OCI-LY3 (cell line): ENCODE data around the gene TFPI.

Source experiments
- EZH2phosphoT487 ChIP-seq: fragments of 200-600 bp; shearing (Covaris generic); IDR thresholded peaks from 2 replicates; pipeline ENCODE4 v1.6.1; 2018; ENCODE audit warnings: antibody characterized with exemption, mixed run types, low read depth
- TF ChIP-seq, protein P1 (sequence below): fragments of 200-600, 300-600 bp; sonication (generic); IDR thresholded peaks from 2 replicates; pipeline ENCODE4 v1.5.1; 2014; ENCODE audit warnings: antibody characterized with exemption, low read length, low read depth

DNA sequence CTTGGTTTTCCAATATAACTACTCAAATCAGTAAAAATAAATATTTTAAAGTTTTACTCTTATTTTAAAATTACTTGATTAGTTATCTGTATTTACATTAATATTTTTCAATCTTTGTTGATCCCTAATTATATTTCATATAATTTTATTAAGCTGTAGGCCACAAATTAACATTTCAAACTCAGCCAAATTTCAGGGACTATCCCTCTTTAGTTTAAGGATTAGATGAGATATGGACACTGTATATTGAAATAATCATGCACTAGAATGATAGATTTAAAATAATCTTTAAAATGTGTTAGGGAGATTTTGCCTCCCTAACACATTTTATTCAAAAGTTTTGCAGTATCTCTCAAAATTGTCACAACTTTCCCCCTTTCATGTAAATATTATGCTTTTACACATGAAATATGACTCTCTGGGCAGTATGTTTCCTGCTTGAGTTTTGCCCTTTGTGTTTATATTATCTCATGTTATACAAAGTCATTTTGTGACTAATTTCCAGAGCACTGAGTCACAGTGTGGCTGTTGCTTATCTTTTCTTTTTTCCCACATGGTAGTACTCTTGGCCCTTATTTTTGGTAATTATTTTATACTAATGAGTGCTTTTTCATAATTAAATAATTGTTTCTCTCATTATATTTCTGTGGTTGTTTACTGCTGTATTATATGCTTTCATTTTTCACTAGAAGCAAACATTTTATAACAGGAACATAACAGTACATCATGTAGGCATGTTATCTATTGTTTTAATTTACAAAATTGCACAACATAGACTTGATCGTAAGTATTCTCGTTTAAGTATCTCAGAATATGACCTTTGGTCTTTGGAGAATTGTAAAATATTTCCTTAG lies 1.2 kb downstream of the TFPI start:
- TF ChIP-seq, protein P1, sequence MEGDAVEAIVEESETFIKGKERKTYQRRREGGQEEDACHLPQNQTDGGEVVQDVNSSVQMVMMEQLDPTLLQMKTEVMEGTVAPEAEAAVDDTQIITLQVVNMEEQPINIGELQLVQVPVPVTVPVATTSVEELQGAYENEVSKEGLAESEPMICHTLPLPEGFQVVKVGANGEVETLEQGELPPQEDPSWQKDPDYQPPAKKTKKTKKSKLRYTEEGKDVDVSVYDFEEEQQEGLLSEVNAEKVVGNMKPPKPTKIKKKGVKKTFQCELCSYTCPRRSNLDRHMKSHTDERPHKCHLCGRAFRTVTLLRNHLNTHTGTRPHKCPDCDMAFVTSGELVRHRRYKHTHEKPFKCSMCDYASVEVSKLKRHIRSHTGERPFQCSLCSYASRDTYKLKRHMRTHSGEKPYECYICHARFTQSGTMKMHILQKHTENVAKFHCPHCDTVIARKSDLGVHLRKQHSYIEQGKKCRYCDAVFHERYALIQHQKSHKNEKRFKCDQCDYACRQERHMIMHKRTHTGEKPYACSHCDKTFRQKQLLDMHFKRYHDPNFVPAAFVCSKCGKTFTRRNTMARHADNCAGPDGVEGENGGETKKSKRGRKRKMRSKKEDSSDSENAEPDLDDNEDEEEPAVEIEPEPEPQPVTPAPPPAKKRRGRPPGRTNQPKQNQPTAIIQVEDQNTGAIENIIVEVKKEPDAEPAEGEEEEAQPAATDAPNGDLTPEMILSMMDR = no peak
- TF ChIP-seq EZH2phosphoT487 = no peak
